GM12878 (cell line): ENCODE measurements around the gene STK17A. TPM values are rescaled to one million over a fixed set of nuclear protein-coding genes. Genes with fewer than 3 reads are reported as not detected.

ENCODE experiments used
- BCL11A ChIP-seq: IDR thresholded peaks from 2 replicates; pipeline ENCODE4 v1.6.1; 2011; ENCODE audit warnings: low read depth, low read length
- CEBPZ ChIP-seq: fragments of 150-350 bp; IDR thresholded peaks from 2 replicates; pipeline ENCODE4 v1.6.1; 2016; ENCODE audit warnings: low read depth, low read length
- DPF2 ChIP-seq: fragments of 450-650 bp; IDR thresholded peaks from 2 replicates; pipeline ENCODE4 v1.6.1; 2017; ENCODE audit warnings: mild to moderate bottlenecking
- FOS ChIP-seq: IDR thresholded peaks from 3 replicates; pipeline ENCODE4 v1.6.1; 2011; ENCODE audit warnings: borderline replicate concordance; ENCODE audit not compliant: insufficient read length; ENCODE audit errors: extremely low read depth
- GATAD2B ChIP-seq: fragments of 450-650 bp; conservative IDR thresholded peaks from 2 replicates; pipeline ENCODE4 v1.6.1; 2017; ENCODE audit warnings: low read depth, mild to moderate bottlenecking, moderate library complexity
- HDAC6 ChIP-seq: fragments of 200-600 bp; sonication (generic); IDR thresholded peaks from one replicate; pipeline ENCODE4 v1.8.0; 2017; ENCODE audit warnings: antibody characterized with exemption; ENCODE audit not compliant: unreplicated experiment
- JUNB ChIP-seq: IDR thresholded peaks from 2 replicates; pipeline ENCODE4 v1.6.1; 2016; ENCODE audit warnings: antibody characterized with exemption, mild to moderate bottlenecking
- PBX3 ChIP-seq: IDR thresholded peaks from 2 replicates; pipeline ENCODE4 v1.6.1; 2011; ENCODE audit warnings: mild to moderate bottlenecking, low read depth, low read length, moderate library complexity; ENCODE audit not compliant: insufficient replicate concordance
- POU2F2 ChIP-seq: IDR thresholded peaks from 3 replicates; pipeline ENCODE4 v1.6.1; 2011; ENCODE audit warnings: low read depth, mild to moderate bottlenecking, low read length, borderline replicate concordance
- RUNX3 ChIP-seq: IDR thresholded peaks from 2 replicates; pipeline ENCODE4 v1.6.1; 2012; ENCODE audit warnings: low read length, inconsistent platforms
- STAT1 ChIP-seq: fragments of 450-650 bp; conservative IDR thresholded peaks from 2 replicates; pipeline ENCODE4 v1.6.1; 2014; ENCODE audit warnings: antibody characterized with exemption, mild to moderate bottlenecking
- SUZ12 ChIP-seq: fragments of 200-600 bp; sonication (generic); IDR thresholded peaks from one replicate; pipeline ENCODE4 v1.6.1; 2018; ENCODE audit warnings: antibody characterized with exemption, mild to moderate bottlenecking; ENCODE audit not compliant: unreplicated experiment
- ZBTB4 ChIP-seq: fragments of 450-650 bp; formaldehyde crosslinking; IDR thresholded peaks from 2 replicates; pipeline ENCODE4 v1.4.0; 2022; ENCODE audit warnings: mild to moderate bottlenecking, moderate library complexity
- ZNF592 ChIP-seq: fragments of 450-650 bp; IDR thresholded peaks from 2 replicates; pipeline ENCODE4 v1.6.1; 2017; ENCODE audit warnings: mild to moderate bottlenecking, moderate library complexity
- polyA plus RNA-seq, 11 experiments: library from polyadenylated mRNA; depleted of rRNA in 4 of 11; unstranded in 6 of 11; stranded (reverse) in 5 of 11; fragments of >200 nt; fragmentation: Nextera tagmentation in 4 of 11; fragmentation: Illumina TruSeq in 1 of 11; extraction: Ambion mirVana in 4 of 11; extraction: Trizol in 1 of 11; gene quantifications; 1 replicate in 1 of 11; 2 replicates in 10 of 11; pipeline versions ENCODE4 v1.2.1 to v1.2.3, GENCODE V29; 2011 to 2016; ENCODE audit warnings: inconsistent platforms in 2 of 11, missing spikeins in 2 of 11, low read depth in 1 of 11
- total RNA-seq, 4 experiments: library from RNA; depleted of rRNA in 3 of 4; stranded (reverse); fragments of >200 nt in 3 of 4; fragmentation: Illumina TruSeq in 1 of 4; extraction: Trizol in 1 of 4; gene quantifications; 2 replicates each; pipeline versions ENCODE4 v1.2.1 to v1.2.3, GENCODE V29; 2013 to 2021

STK17A gene
- total and polyA plus RNA-seq, 10 of the 15 experiments (the other 5 are each of a cell fraction or from before 2014, with no cell fraction given), result 18.5 to 91.6 (median 70.8) TPM

GRCh38 chr7:43648473-43649406 is 65.8 kb downstream of the STK17A start (continued):
- TF ChIP-seq ZNF592, result no peak
- TF ChIP-seq GATAD2B, result no peak; the same call in 1 of the 2 replicates
- TF ChIP-seq ZBTB4 (CRISPR knock-in tag), result no peak
- peak; percentile 91 for TF ChIP-seq POU2F2
- TF ChIP-seq SUZ12, result no peak
- TF ChIP-seq FOS, result no peak
- peak; percentile 50 for TF ChIP-seq JUNB
- no peak for TF ChIP-seq HDAC6
- peak; percentile 91 for TF ChIP-seq BCL11A
- no peak for TF ChIP-seq CEBPZ
- no peak for TF ChIP-seq PBX3
- peak; percentile 16; the same call in 1 of the 2 replicates for TF ChIP-seq DPF2
- peak; percentile 100 for TF ChIP-seq RUNX3
- no peak for TF ChIP-seq STAT1
